Measurements from ENCODE around the gene ADNP2. TPM values are rescaled to one million over a fixed set of nuclear protein-coding genes. Genes with fewer than 3 reads are reported as not detected.

ADNP2 gene
- total and polyA plus RNA-seq, 11 donors = 3.0 to 13.1 (median 8.8) TPM

DNA sequence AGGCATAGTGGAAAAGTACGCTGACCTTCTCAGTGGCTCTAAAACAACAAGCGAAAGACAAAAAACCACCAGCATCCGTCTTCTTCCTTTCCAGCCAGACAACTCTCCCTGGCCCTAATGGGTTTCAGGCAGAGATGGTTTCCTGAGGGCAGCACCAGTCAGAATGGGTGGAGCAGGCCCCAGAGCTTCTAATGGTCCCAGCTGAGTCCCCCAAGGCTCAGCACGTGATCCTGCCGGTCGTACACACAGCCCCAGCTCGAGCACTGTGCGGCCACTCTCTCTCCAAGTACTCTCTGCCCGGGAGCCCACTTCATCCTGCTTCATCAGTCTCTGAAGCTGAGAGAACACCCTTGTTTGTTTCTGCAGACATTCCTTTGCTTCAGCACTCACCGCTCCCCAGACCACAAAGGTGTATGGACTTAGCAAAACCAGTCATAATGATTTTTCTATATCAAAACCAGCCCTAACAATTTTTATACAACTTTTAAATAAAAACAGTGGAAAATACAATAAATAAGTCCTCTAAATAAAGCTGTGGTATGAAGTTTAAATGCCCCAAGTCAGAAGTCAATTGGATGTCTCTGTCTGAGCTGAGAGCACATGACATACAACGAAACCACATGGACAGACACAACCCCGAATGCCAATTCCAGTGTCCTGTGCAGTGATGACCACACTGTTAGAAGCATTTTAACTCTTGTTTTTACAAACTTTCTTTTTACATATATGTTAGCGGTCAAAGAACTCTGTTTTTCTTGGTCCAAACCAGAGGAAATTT lies 74.4 kb downstream of the ADNP2 start:
- Histone ChIP-seq H3K9me3 (no peaks in the 10 kb centered on the region), H3K27me3 (no peaks in the 10 kb centered on the region), H3K36me3 (no peaks in the 10 kb centered on the region), H3K4me3 (no peak overlapping the region), H3K4me1 (no peaks in the 10 kb centered on the region), H3K27ac (no peak overlapping the region)
- DNase-seq = peak in 1 of 5 donors; percentile 22
- intact Hi-C loops (cut with DNase I) = no loop called here
- no peak for TF ChIP-seq POLR2A (IDR thresholded peaks at IDR 0.05)
- TF ChIP-seq, protein P1, sequence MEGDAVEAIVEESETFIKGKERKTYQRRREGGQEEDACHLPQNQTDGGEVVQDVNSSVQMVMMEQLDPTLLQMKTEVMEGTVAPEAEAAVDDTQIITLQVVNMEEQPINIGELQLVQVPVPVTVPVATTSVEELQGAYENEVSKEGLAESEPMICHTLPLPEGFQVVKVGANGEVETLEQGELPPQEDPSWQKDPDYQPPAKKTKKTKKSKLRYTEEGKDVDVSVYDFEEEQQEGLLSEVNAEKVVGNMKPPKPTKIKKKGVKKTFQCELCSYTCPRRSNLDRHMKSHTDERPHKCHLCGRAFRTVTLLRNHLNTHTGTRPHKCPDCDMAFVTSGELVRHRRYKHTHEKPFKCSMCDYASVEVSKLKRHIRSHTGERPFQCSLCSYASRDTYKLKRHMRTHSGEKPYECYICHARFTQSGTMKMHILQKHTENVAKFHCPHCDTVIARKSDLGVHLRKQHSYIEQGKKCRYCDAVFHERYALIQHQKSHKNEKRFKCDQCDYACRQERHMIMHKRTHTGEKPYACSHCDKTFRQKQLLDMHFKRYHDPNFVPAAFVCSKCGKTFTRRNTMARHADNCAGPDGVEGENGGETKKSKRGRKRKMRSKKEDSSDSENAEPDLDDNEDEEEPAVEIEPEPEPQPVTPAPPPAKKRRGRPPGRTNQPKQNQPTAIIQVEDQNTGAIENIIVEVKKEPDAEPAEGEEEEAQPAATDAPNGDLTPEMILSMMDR (IDR thresholded peaks at IDR 0.05) = no peak
- no peak for ATAC-seq
- WGBS, 4 donors = 72 to 78% (median 76%) methylated on average over 13 of the region's 13 CpGs

DNA sequence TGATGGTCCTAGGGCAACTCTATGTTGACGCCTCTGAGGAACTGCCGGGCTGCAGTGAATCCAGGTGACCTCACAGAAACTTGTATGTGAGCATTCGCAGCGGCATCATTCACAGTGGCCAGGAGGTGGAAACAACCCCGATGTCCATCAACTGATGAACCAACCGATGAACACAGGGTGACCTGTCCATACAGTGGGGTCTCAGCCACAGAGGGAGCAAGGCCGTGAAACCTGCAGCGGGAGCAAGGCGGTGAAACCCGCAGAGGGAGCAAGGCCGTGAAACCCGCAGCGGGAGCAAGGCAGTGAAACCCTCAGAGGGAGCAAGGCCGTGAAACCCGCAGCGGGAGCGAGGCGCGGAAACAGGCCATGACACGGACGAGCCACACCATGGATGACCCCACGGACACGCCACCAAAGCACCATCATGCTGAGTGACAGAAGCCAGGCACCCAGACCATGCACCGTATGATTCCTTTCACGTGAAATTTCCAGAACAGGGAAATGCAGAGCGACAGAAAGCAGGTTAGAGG lies 75.2 kb downstream of the ADNP2 start:
- H3K27ac ChIP-seq = no peak overlapping the region
- no peak for ATAC-seq
- H3K27me3 ChIP-seq = no peaks in the 10 kb centered on the region
- WGBS, 4 donors = 94 to 97% (median 95%) methylated on average over 25 to 26 of the region's 26 CpGs
- TF ChIP-seq, protein P1 (IDR thresholded peaks at IDR 0.05) = no peak
- no peak for TF ChIP-seq POLR2A (IDR thresholded peaks at IDR 0.05)
- H3K4me1 ChIP-seq = no peaks in the 10 kb centered on the region
- H3K36me3 ChIP-seq = no peaks in the 10 kb centered on the region
- H3K4me3 ChIP-seq = no peak overlapping the region
- intact Hi-C loops (cut with DNase I) = no loop called here
- peak in 1 of 5 donors; percentile 13 for DNase-seq
- H3K9me3 ChIP-seq = no peaks in the 10 kb centered on the region

DNA sequence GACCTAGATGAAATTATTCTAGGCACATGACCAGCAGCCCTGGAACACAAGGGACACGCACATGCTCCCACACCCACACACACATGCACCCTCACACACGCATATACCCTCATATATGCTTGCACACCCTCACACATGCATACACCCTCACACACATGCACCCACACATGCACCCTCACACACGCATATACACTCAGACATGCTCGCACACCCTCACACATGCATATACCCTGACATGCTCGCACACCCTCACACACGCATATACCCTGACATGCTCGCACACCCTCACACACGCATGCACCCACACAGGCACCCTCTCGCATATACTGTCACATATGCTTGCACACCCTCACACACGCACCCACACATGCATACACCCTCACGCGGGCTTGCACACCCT lies 76.5 kb downstream of the ADNP2 start:
- no peaks in the 10 kb centered on the region for H3K36me3 ChIP-seq
- H3K27me3 ChIP-seq = no peaks in the 10 kb centered on the region
- intact Hi-C loops (cut with DNase I) = no loop called here
- no peak for ATAC-seq
- no peak overlapping the region for H3K4me3 ChIP-seq
- peaks cover 0 to 2% (median 0%) of the 10 kb centered on the region in 12 donors for H3K4me1 ChIP-seq
- no peaks in the 10 kb centered on the region for H3K9me3 ChIP-seq
- 96 to 97% (median 96%) methylated on average over 12 of the region's 12 CpGs for WGBS, 4 donors
- H3K27ac ChIP-seq = no peak overlapping the region
- no peak for DNase-seq
- TF ChIP-seq, protein P1 (IDR thresholded peaks at IDR 0.05) = no peak
- TF ChIP-seq POLR2A (IDR thresholded peaks at IDR 0.05) = no peak

DNA sequence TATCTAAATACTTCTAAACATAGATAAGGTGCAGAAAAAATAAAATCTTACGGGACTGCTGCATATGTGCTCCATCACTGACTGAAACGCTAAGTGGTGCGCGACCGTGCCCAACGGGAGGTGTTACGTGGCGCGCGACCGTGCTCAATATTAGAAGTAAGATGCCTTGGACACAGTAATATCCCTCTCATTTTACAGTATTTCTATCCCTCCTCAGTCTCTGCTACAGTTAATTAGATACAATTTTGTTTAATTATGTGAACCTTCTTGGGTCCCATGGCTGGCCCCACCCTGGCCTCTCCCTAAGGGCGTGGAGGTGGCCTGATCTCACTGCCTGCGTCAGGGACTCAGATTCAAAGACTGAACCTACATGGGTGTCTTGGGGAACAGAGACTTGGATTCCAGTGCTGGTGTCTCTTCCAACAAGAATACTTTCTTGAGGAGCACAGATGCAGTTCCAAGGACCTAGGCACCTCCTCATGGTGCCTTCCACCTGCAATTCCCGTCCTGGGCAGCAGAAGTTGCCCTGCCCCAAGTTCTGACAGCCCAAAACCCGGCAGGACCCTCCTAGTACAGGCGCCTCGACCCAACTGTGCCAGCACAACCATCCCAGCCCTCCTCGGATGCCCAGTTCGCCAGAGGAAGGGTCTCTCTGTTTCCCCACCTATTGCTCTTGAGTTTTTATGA lies 79.0 kb downstream of the ADNP2 start:
- Histone ChIP-seq H3K9me3 (no peaks in the 10 kb centered on the region), H3K4me3 (no peak overlapping the region), H3K36me3 (no peaks in the 10 kb centered on the region), H3K27ac (no peak overlapping the region), H3K4me1 (peaks cover 0 to 2% (median 0%) of the 10 kb centered on the region in 12 donors), H3K27me3 (no peaks in the 10 kb centered on the region)
- intact Hi-C loops (cut with DNase I) = no loop called here
- DNase-seq = no peak
- WGBS, 4 donors = 94 to 96% (median 95%) methylated on average over 18 to 19 of the region's 19 CpGs
- no peak for TF ChIP-seq POLR2A (IDR thresholded peaks at IDR 0.05)
- TF ChIP-seq, protein P1 (IDR thresholded peaks at IDR 0.05) = no peak
- no peak for ATAC-seq

All from heart left ventricle (tissue), 16 donors.